ENCODE data around the gene TPR.
"Not testable (repeated sequence)": the region's sequence is repeated elsewhere in the genome, so short reads cannot be mapped to it uniquely, and the experiment has no call there.

The TPR gene

GRCh38 chr1:186386725-186387383 is 11.8 kb upstream of the TPR start:
- H3K4me3 ChIP-seq (ENCODE audit: low read depth, low read length) = no peak overlapping the region
- DNase-seq (ENCODE audit: low read depth) = no peak
- no peak for TF ChIP-seq CTCF (IDR thresholded peaks at IDR 0.05; ENCODE audit: insufficient read depth, low read depth, low read length, missing control alignments)

GRCh38 chr1:186375929-186376319 is 871 bp upstream of the TPR start:
- no peak for DNase-seq (ENCODE audit: low read depth)
- peak overlapping the region; percentile 82 for H3K4me3 ChIP-seq (ENCODE audit: low read depth, low read length)
- no peak for TF ChIP-seq CTCF (IDR thresholded peaks at IDR 0.05; ENCODE audit: insufficient read depth, low read depth, low read length, missing control alignments)

- peak overlapping the region; percentile 82 for H3K4me3 ChIP-seq (ENCODE audit: low read depth, low read length)
- peak; percentile 74 for DNase-seq (ENCODE audit: low read depth)
- TF ChIP-seq CTCF (IDR thresholded peaks at IDR 0.05; ENCODE audit: insufficient read depth, low read depth, low read length, missing control alignments) = no peak
Observed at GRCh38 chr1:186374303-186375151, 526 bp downstream of the TPR start.

- DNase-seq (ENCODE audit: low read depth); H3K4me3 ChIP-seq (ENCODE audit: low read depth, low read length): not testable (repeated sequence)
Observed at GRCh38 chr1:186347837-186348691, 27.0 kb downstream of the TPR start.

GRCh38 chr1:186340772-186341171 is 34.3 kb downstream of the TPR start:
- no peak overlapping the region for H3K4me3 ChIP-seq (ENCODE audit: low read depth, low read length)
- TF ChIP-seq CTCF (IDR thresholded peaks at IDR 0.05; ENCODE audit: insufficient read depth, low read depth, low read length, missing control alignments) = no peak
- no peak for DNase-seq (ENCODE audit: low read depth)

GRCh38 chr1:186337554-186337953 is 37.5 kb downstream of the TPR start:
- no peak for DNase-seq (ENCODE audit: low read depth)
- no peak for TF ChIP-seq CTCF (IDR thresholded peaks at IDR 0.05; ENCODE audit: insufficient read depth, low read depth, low read length, missing control alignments)

GRCh38 chr1:186330758-186331157 is 44.3 kb downstream of the TPR start:
- H3K4me3 ChIP-seq (ENCODE audit: low read depth, low read length) = no peak overlapping the region
- TF ChIP-seq CTCF (IDR thresholded peaks at IDR 0.05; ENCODE audit: insufficient read depth, low read depth, low read length, missing control alignments) = peak; percentile 23
- no peak for DNase-seq (ENCODE audit: low read depth)

More at GRCh38 chr1:186337554-186337953, 37.5 kb downstream of the TPR start:
- H3K4me3 ChIP-seq (ENCODE audit: low read depth, low read length) = no peak overlapping the region

Data from GM12865 (cell line).